ENCODE measurements around the gene WLS.

WLS gene

GRCh38 chr1:68227598-68227997 is 4.7 kb downstream of the WLS start:
- DNase-seq, result no peak

DNA sequence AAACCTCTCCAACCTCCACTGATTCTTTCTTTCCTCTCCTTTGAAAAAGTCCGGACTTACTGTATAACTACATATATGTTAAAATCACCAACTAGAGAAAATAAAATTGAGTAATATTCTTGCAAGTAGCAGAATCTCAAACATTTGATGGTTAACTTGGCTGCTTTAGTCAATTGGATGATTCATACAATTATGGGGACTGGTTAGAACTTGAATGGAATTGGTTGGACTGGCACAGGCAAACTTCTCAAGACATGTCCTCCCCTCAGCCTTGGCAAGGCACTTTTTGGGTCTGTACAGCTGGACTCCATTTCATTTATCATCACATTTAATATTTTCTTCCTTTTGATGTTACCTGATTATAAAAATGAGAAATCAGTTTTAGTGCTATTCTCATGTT is 6.5 kb downstream of the WLS start:
- DNase-seq, result no peak

DNA sequence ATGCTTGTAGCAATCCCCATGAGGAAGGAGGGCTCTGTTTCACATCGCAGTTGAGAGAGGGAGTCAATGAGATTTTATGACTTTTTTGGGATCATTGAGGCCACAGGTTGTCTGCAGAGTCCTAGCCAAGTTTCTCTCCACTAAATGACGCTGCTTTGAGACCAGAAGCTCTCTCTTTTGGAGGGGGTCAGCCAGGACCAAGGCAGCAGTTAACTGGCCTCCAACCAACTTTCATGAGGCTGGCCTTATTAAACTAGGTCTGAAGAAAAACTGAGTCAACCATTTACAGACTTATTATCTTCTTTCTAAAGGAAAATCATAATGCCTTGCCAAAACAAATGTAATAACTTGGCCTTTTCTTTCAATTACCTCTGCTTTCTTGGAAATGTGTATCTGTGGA is 8.6 kb downstream of the WLS start:
- DNase-seq, result no peak

GRCh38 chr1:68221980-68222373 is 10.3 kb downstream of the WLS start:
- DNase-seq, result no peak

- no peak for DNase-seq
These were observed 11.0 kb downstream of the WLS start for GRCh38 chr1:68221001-68221979.

DNA sequence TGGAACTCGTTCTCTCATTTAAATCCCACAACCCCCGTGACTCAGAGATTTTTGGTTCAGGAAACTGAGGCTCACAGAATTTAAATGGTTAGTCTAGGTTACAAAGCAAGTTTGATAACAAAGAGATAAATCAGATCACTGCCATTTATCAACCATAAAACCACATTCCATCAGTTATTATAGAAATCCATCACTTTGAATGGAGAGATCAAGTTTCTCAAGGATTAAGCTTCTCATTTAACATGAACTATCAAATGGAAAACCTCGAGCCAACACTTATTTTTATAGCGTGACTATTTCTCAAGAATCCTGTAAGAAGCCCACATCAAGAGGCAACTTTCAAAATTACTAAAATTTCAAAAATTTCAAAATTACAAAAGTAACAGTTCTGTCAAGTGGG is 11.9 kb downstream of the WLS start:
- no peak for DNase-seq

DNA sequence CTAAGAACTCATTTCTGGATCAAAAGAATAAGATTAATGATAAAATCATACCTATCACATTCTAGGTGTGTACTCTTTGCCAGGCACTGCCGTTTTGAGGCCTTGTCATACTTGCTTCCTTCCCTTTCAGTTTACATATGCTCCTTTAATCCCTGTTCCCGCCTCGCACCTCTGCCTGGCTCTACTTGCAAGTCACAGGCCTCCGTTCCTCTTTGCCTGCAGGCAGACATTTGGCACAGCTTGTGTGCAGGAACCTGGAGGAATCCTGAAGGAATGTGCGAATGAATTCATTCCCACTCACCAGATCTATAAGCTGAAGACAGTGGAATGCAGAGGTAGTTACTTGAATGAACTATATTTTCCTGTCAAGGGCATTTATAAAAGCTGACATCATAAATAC is 13.8 kb downstream of the WLS start:
- no peak for DNase-seq

DNA sequence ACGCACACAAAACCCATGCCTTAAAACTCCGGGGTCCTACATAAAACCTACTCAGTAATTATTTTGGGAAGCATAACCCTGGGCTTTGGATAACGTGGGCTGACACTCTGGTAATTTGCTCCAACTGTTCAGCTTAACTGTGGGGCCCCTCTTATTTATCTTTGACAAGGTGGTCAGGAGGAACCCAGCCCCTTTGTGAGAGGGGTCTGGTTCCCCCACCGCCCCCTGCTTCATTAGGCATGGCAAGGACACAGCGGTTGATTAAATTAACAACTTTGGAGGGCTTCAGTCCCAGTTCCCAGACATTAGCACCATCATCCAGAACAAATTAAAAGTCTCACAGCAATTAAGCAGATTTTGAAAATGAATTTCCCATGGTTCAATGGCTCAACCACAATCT is 14.7 kb downstream of the WLS start:
- no peak for DNase-seq

DNA sequence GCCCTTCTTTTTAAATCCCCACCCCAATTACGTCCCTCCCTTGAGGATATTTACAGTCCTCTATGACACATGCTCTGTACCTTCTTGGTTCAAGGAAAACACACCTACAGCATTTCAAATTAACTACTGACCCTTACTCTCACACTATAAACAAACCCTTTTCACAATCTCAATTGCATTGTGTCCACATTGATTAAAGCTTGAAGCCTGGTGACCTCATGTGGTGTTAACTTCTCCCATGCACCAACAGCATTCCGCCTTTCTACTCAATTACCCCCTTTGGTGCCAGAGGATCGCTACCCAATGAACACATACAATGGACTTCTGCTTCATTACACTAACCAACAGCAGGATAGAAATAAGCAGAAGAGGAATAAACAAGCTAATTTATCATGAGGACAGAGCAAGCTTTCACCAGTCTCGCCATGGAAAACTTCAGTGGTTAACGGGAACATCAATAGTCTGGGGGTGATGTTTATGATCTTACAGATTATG is 15.2 kb downstream of the WLS start:
- no peak for DNase-seq

DNA sequence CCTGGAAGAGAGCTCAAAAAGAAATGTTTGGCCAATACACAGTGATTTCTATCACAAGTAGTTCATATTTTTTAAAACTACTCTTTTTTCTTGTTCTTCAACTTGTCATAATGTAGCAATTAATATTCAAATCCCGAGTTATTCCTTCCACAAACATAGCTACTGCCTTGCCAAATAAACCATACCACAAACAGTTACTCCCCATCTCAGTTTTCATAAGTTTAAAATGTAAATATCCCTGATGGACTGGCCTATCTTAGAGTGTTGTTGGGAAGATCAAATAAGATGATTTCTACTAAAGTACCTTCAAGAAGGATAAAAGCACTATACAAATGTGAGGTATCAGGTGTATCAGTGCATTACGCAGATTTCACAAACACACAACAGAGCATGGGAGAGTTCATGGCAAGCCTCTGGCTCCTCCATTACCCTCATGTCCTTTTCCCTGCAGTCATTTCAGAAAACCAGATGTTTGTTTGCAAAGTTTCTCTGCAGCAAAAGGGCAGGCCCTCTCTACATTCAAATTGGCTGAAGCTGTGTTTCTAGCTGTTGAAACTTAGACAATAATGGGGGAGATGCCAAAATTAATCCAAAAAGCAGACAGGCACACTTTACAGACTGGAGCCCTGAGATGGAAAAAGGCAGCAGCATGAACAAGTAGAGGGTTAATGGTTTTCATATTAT is 16.1 kb downstream of the WLS start:
- DNase-seq, result no peak

GRCh38 chr1:68213843-68214242 is 18.5 kb downstream of the WLS start:
- DNase-seq, result no peak

DNA sequence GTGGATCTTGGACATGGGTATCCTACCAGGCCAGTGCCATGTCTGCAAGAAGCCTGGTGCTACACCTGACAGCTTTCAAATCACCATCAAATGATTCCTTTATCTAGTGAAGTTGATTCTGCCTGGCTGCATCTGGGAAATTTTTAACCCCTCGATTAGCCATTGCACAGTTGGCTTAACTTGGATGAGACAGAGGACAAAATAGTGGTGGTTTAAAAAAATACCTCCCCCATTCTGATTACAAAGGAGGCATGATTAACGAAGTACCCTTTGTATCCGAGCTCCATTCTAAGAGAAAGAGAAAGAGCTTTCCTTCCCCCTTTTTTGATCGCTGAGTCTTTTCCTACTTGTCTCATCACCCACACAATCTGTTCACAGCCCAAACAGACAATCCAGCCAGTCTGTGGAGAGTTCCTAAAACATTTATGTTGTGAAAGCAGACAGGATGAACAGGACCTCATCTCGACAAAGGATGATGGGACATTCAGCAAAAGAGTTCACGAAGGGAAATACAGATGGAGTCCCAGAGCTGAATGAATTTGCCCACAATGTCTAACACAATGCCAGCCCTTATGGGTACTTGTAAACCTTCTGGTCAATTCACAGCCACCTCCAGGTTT is 20.5 kb downstream of the WLS start:
- DNase-seq, result no peak

DNA sequence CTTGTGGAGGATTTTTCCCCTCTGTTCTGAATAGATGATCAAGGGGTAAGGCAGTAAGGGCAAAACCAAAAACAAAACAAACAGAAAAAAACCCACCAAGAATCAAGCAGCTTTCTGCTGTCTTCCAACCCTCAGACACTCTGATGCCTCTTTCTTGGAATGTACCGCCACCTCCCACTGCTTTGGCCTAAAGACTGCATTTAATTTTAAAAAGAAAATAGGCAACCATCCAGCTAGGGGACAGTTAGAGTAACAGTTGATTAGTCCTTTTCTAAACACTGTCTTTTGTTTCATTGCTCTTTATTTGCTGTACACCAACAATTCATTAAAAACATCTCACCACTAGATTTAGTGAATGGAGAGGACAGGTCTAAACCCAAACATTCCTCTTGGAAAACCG is 21.5 kb downstream of the WLS start:
- no peak for DNase-seq

DNA sequence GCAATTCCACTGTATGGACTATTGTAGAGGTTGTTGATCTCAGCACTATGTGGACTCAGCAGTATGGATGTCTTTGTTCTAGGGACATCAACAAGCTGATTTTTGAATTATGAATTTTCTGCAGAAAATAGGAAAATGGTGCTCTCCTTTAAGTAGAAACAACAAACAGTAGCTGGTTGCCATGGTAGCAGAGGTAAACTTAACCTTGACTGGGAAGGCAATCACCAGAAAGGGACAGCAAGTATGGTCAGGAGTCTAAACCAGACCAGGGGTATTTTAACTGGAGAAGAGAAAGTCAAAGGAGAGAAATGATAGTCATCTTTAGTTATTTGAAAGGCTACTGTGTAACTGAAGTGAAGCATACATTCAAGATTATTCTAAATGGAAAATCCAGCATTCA is 22.3 kb downstream of the WLS start:
- DNase-seq, result no peak

DNA sequence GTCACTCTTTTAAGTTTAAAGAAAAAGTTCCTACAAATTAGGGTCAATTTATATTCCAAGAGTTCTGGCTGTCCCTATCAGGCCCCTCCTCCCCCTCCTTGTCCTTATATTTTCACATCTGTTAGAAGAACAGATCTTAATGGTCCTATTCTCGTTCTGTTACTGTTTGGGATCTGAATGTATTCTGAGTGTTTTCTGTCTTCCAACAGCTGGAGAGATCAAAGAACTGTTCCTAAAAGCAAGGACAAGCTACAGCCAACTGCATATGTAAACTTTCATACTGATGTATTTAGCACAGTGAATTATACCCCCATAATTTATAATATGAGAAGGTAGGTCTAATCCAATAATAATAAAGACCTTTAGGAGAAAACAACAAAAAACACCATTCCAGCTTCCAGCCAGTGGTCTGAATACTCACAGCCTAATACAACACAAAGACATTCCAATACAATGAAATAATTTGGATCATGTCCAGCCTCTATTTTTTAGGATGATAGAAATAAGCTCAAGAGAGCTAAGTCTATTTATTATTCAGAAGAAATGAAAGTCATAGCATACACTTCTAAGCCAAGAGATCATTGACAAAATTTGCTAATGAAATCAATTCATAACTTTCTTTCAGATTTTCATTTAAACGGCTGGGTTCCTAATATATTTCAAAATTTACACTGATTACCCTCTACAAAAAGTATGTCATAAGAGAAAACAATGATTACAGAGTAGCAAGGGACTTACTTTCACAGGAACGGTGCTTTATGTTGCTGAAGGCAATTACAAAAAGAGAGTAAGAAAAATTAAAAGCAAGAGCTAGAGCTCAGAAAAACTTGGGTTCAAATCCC is 25.3 kb downstream of the WLS start:
- no peak for DNase-seq

- DNase-seq, result no peak
These were observed 26.4 kb downstream of the WLS start for GRCh38 chr1:68205794-68206358.

GRCh38 chr1:68204977-68205630 is 27.2 kb downstream of the WLS start:
- no peak for DNase-seq

DNA sequence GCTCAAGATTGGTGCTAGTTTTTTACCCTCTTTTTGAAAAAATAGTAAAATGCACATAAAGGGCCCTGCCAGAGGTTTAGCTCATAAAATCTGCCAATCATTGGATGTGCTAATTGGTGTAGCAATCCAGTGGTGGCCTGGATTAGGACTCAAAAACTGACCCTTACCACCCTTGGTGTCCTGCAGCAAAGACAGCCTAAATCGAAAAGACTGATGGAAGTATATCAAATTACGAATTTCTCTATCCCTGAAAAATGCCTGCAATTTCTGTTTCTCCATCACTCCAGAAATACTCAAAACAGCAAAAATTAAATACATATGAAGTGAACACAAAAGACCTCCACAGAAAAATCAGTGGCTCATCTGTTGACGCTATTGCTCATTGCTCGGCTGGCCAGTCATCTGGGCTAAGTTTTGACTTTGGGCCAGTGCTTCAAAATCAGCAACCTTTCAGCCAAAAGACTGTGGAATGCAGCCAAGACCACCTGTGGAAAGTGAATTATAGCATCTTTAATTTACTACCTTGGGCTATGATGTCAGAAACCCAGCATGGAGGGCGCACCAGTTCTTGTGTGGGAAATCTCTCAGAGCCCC is 30.0 kb downstream of the WLS start:
- no peak for DNase-seq

- DNase-seq, result no peak
These were observed 30.6 kb downstream of the WLS start for GRCh38 chr1:68201546-68202238.

GRCh38 chr1:68199603-68200002 is 32.7 kb downstream of the WLS start:
- DNase-seq, result no peak

DNA sequence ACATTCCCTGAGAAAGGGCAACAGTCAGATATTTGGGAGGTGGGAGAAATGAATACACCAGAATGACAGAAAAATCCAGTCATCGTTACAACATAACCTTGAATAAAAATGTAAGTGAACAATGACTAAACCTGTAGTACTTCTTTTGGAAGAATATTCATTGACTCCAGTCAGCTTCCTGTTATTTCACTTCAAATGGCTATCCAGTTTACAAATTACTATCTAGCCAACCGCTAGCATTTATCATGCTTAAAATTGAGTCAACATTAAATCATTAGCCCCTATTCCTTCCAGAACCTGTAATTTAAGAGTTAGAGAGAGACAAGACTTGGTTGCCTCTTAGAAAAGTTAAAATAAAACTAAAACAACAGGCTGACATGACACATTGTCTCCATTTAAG is 33.6 kb downstream of the WLS start:
- DNase-seq, result no peak
